HG02885 (cell line): ENCODE results near the gene KMT5B.

Experiments
- ATAC-seq: cut with Tn5 transposase; IDR thresholded peaks from one replicate; pipeline ENCODE4 v1.9.1; 2021; ENCODE audit warnings: mild to moderate bottlenecking; ENCODE audit not compliant: unreplicated experiment, poor library complexity

The KMT5B gene

GRCh38 chr11:68125164-68125563, 87.9 kb downstream of the KMT5B start:
- ATAC-seq = no peak

- no peak for ATAC-seq
Measured at GRCh38 chr11:68122936-68123539, 90.1 kb downstream of the KMT5B start.

- peak; percentile 89 for ATAC-seq
Measured at GRCh38 chr11:68121067-68121899, 91.8 kb downstream of the KMT5B start, which contains the start of gene CHKA. TSS of gene CHKA (minus strand) at chr11:68121388. CDS start at chr11:68121177, 211 bp downstream.

- ATAC-seq = peak; percentile 23
Measured at GRCh38 chr11:68120273-68121066, 92.6 kb downstream of the KMT5B start.

GRCh38 chr11:68118706-68119448, 94.2 kb downstream of the KMT5B start:
- ATAC-seq = no peak

GRCh38 chr11:68117853-68118470, 95.1 kb downstream of the KMT5B start:
- no peak for ATAC-seq

- no peak for ATAC-seq
Measured at GRCh38 chr11:68116974-68117373, 96.1 kb downstream of the KMT5B start.

- ATAC-seq = no peak
Measured at GRCh38 chr11:68116126-68116525, 97.0 kb downstream of the KMT5B start.

- ATAC-seq = no peak
Measured at GRCh38 chr11:68115285-68115684, 97.8 kb downstream of the KMT5B start.

GRCh38 chr11:68113986-68114385, 99.1 kb downstream of the KMT5B start:
- ATAC-seq = no peak

GRCh38 chr11:68107689-68108088, 105.4 kb downstream of the KMT5B start:
- ATAC-seq = no peak

- ATAC-seq = no peak
Measured at GRCh38 chr11:68106165-68106940, 106.7 kb downstream of the KMT5B start.
